ENCODE data around the gene TSSK2.
A peak's percentile ranks its signal among the peaks of the same experiment; 100 is the strongest.

TSSK2 gene

GRCh38 chr22:19106886-19107729, 24.0 kb upstream of the TSSK2 start:
- DNase-seq = no peak

- DNase-seq = no peak
Observed at GRCh38 chr22:19107730-19108074, 23.4 kb upstream of the TSSK2 start.

GRCh38 chr22:19108807-19109197, 22.3 kb upstream of the TSSK2 start:
- DNase-seq = no peak

- DNase-seq = no peak
Observed at GRCh38 chr22:19109198-19110063, 21.7 kb upstream of the TSSK2 start.

- DNase-seq = no peak
Observed at GRCh38 chr22:19110064-19110458, 21.0 kb upstream of the TSSK2 start.

GRCh38 chr22:19110646-19111045, 20.5 kb upstream of the TSSK2 start:
- DNase-seq = no peak

- DNase-seq = no peak
Observed at GRCh38 chr22:19111140-19111539, 20.0 kb upstream of the TSSK2 start.

GRCh38 chr22:19111584-19111983, 19.5 kb upstream of the TSSK2 start:
- no peak for DNase-seq

GRCh38 chr22:19113429-19113828, 17.7 kb upstream of the TSSK2 start:
- DNase-seq = no peak

GRCh38 chr22:19114984-19115552, 16.0 kb upstream of the TSSK2 start:
- no peak for DNase-seq

- no peak for DNase-seq
Observed at GRCh38 chr22:19115628-19116027, 15.5 kb upstream of the TSSK2 start.

GRCh38 chr22:19117111-19117512, 14.0 kb upstream of the TSSK2 start:
- DNase-seq = peak in 1 of 2 experiments; percentile 69

- no peak for DNase-seq
Observed at GRCh38 chr22:19118329-19118880, 12.7 kb upstream of the TSSK2 start.

GRCh38 chr22:19119949-19120348, 11.2 kb upstream of the TSSK2 start:
- DNase-seq = no peak

- DNase-seq = no peak
Observed at GRCh38 chr22:19120829-19121630, 10.1 kb upstream of the TSSK2 start.

- peak in 1 of 2 experiments; percentile 32 for DNase-seq
Observed at GRCh38 chr22:19121631-19122142, 9.4 kb upstream of the TSSK2 start.

GRCh38 chr22:19122143-19122751, 8.9 kb upstream of the TSSK2 start, which contains the start of gene DGCR2:
Gene DGCR2 (minus strand): TSS chr22:19122412. CDS start chr22:19122206, 206 bp downstream.
- peak; percentile 88 to 92 for DNase-seq

GRCh38 chr22:19122752-19123492, 8.2 kb upstream of the TSSK2 start:
- DNase-seq = peak; percentile 30 to 38

GRCh38 chr22:19123936-19124335, 7.2 kb upstream of the TSSK2 start:
- DNase-seq = no peak

- DNase-seq = no peak
Observed at GRCh38 chr22:19124377-19124776, 6.7 kb upstream of the TSSK2 start.

GRCh38 chr22:19125011-19125410, 6.1 kb upstream of the TSSK2 start:
- no peak for DNase-seq

Data from SHP77 (cell line).